Muscle of arm (tissue), 12 donors: ENCODE results near the gene ELK4. TPM values are rescaled to one million over a fixed set of nuclear protein-coding genes. Genes with fewer than 3 reads are reported as not detected.
"Not testable (repeated sequence)": the region's sequence is repeated elsewhere in the genome, so short reads cannot be mapped to it uniquely, and the experiment has no call there.

Experiments used
- DNase-seq: peaks from one replicate; pipeline ENCODE4 v3.0.0-alpha.2; 2013
- polyA plus RNA-seq, 12 donors: library from polyadenylated mRNA; unstranded; fragments of 120-200 nt; gene quantifications; one replicate each; pipeline ENCODE4 v1.2.1, GENCODE V29; 2013; ENCODE audit not compliant: insufficient read length in 12 of 12

Gene ELK4
- polyA plus RNA-seq, 12 donors: 13.3 to 25.8 (median 19.9) TPM; not detected in 1

DNA sequence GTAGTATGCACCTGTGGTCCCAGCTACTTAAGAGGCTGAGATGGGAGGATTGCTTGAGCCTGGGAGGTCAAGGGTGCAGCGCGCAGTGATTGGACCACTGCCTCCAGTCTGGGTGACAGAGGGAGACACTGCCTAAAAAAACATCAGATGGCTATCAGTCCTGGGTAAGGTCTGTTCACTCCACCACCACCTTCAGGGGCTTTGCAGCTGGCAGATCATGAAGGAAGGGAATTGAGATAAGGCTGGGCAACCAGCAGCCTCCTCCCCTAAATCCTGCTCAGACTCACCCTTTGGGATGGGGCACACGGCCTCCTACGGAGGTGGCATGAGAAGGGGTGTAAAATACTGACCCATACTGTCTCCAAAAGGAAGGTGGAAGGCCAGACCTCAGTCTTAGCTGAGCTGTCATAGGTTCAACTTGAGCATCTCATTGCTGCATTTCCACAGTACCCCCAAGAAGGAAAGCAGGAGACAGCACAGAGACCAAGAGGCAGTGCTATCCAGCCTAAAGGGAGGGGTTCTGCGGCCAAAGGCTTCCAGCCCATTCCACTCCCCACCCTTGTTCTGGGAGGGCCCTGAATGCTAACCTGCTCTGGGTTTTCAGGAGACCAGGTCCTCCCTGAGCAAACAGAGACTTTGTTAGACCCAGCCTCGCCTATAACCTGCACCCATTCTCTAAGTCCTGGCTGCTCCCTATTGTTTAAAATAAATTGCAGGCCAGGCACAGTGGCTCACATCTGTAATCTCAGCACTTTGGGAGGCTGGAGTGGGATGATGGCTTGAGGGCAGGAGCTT is 34.8 kb upstream of the ELK4 start:
- no peak for DNase-seq

DNA sequence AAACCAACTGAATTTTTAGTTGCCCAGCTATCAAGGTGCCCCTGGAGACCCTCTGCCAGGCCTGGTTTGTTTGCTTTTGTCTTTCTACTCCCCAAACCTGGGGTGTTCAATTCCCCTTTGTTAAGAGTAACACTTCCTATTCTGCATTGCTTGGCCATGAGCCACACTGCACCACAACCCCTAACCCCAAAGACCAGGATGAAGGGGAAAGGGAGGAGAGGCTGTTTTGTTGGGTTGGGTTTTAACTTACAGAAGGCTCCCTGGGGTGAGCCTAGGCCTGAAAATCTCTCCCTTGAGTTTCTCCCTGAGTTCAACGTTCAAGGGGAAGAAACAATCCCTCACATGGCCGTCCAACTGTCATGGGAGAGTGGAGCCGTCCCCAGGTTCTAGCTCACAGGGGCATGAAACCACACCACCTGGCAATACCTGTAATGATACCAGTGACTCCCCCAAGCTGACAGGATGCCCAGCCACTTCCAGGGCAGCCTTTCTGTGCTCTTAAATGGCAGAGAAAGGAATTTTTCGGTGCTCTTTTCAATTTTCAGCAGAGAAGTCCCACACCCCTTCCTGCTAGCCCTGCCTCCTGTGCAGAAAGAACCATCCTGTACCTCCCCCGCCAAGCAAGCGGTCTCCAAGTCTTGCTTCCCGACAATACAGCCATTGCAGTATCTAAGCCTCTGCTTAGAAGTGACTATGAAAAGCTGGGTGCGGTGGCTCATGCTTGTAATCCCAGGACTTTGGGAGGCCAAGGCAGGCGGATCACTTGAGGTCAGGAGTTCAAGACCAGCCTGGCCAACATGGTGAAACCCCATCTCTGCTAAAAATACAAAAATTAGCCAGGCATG is 33.6 kb upstream of the ELK4 start:
- no peak for DNase-seq

DNA sequence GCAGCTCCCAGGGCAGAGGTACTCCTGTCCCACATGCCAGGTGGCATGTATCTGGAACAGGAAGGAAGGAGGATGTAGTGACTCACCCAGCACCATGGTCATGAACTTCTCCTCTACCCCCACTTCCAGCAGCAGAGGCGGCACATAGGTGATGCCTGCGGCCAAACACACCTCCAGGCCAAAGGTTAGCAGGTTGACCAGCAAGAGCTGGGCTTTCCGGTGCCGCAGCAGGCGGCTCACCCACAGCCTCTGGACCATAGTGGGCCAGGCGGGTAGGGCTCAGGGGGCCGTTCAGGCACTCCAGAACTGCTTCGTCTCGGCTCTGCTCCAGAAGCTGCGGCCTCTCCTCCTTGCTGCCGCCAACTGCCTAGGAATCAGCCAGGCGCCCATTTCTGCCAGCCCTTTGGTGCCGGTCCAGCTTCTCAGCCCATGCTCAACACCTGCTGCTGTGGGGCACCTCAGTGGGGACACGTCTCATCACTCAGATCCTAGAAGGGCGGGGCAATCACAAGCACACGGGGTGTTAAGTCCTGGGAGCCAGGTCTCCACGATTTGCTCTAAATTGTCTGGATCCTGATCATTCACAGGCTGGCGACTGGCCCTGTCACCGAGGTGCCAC is 32.7 kb upstream of the ELK4 start:
- no peak for DNase-seq

DNA sequence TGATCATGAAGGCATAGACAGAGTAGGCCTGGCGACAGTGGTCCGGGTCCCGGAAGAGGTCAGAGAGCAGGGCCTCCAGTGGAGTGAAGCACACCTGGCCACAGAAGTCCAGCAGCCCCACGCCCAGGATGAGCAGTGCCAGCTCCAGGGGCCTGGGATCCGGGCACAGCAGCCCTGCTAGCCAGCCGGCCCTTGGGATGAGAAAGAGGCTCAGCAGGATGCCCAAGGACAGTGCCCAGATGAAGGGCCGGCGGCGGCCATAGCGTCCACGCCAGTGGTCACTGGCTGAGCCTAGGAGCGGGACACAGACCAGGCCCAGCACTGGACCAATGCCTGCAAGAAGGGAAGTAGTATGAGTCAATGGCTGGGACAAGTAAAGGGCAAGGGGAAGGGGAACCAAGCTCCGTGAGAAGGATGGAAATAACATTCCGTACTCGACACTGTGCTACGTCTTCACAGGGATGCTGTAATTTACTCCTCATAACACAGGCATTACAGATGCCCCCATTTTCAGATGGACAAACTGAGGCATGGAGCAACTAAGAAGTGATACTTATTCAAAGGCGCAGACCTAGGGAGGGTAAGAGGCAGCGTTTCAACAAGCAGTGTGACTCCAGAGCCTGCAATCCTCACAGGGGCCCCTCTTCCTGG is 31.6 kb upstream of the ELK4 start:
- DNase-seq: no peak

DNA sequence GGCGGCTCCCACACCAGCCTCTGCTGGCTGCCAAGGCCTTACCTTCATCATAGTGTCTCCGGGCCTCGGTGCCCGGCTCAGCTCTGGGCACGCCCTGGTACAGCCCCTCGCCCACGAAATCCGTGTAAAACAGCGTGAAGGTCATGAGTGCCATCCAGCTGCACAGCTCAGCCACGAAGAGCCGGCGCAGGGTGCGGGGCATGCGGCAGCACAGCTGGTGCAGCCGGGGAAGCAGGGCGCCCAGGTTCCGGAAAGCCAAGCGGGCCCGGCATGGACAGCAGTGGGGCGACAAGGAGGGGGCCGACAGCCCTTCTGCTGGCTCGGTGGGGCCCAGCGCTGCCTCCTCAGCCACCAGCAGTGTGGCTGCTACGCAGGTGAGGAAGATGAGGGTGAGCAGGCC is 31.0 kb upstream of the ELK4 start:
- no peak for DNase-seq

DNA sequence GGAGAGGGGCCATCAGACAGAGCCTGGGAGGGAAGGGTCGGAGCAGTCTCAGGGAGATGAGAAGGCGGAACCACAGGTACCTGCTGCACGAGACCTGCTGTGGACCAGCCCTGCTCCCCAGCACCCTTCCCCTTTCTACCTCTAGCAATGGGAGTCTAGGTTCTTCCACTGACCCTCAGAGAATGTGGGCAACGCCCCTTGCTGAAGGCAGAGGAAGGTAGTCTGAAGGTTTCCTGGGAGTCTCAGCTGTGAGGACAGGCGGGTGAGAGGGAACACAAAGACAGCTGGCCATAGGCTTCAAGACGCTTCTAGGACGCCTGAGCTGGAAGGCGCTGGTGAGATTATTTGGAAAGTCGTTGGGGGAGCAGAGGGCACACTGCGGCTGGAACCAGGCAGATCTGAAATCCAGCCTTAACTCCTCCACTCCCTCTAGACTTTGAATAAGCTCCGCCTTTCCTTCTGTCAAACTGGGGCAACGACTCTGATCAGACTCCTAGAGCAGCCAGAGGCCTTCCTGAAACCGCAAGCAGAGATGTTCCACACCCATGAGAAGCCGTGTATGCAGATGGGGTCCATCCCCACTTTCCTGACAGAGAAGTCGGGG is 30.4 kb upstream of the ELK4 start:
- no peak for DNase-seq

DNA sequence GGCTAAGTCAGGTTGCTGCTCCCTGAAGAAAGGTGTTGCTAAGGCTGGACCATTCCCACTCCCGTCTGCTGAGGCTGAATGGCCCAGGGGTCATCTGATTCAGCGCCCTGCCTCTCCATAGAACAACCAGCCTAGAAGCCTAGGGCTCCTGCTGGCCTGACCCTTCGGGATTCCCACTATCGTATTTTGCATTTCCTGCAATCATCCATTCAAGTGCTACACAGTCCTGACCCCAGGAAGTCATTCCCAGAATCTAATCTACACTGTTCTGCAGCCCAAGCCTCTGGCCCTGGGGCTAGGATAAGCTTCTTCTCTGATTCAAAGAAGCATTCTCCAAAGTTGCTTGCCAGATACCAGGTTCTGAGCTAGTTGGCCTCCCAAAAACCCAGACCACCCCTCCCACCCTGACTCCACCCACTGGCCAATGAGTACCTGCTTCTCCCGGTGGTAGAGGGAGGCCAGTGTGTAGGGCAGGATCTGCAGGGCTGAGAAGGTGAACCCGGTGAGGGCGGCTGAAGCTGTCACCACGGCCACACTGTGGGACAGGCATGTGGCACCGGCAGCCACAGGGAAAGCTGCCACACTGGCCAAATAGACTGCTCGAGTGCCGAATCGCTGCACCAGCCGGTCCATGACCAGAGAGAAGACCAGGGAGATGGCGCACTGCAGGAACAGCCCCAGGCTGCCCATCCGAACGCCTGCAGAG is 29.8 kb upstream of the ELK4 start:
- DNase-seq: no peak

DNA sequence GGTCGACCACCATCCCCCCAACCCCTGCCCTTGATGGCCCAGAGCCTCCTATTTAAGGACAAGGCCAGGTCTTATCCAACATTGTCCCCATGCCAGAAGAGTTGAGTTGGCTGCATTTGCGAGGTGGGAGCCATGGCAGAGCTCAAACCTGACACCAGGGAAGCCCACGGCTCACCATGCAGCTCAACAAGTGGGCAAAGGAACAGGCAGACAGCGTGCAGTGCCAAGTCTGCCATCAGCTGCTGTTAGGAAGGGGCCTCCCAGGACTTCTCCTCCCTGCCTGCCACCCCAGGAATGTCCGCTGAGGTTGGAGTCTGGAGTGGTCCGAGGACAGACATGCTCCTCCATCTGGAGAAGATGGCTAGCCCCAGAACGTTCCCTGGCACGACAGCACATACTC is 28.6 kb upstream of the ELK4 start:
- no peak for DNase-seq

DNA sequence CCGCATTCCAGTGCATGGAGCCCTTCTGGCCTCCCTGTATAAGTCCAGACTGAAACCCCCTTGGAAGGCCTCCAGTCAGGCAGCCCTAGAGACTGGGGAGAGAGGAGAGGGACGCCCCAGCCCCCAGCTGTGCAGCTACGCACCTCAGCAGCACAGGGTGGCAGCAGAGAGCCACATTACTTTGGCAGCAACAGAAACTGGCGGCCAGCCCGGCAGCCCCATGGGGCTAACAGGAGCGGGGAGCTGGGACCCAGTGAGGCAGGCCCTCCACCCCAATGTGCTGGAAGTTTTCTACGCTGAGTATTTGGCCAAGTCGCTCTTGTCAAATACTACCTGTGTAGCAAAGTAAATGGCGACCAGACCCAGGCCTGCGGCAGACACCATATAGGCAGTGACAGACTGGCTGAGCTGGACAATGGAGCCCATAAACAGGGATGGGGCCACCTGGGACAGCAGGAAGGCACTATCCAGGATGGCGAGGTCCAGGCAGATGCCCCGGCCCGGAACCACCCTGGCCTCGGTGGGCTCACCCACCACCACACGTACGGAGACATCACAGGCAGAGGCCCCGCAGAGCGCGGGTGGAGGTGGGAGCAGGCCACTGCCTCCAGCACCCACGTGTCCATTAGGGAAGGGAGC is 27.3 kb upstream of the ELK4 start:
- peak; percentile 80 for DNase-seq

DNA sequence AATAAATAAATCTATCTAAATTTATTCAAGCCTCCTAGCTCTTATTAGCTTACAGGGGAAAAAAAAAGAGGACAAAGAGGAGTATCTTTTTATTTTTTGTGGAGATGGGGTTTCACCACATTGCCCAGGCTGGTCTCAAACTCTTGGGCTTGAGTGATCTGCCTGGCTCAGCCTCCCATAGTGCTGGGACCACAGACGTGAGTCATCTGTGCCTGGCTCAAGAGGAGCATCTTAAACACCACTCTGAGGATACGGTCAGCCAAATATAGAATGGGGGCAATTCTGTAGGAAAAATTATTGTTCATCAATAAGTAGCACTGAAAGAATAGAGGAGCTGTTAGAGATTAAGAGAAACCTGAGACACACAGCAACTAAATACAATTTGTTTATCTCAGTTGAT is 24.4 kb upstream of the ELK4 start:
- no peak for DNase-seq

DNA sequence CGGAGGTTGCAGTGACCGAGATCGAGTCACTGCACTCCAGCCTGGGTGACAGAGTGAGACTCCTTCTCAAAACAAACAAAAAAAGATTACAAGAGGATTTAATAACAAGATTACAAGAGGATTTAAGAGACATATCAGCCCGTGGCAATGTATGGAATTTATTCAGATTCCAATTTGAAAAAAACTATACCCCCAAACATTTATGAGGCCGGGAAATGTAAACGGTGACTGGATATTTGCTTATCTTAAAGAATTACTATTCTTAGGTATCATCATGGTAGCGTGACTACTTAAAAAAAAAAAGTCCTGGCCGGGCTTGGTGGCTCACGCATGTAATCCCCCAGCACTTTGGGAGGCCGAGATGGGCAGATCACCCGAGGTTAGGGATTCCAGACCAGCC is 21.2 kb upstream of the ELK4 start:
- DNase-seq: no peak

DNA sequence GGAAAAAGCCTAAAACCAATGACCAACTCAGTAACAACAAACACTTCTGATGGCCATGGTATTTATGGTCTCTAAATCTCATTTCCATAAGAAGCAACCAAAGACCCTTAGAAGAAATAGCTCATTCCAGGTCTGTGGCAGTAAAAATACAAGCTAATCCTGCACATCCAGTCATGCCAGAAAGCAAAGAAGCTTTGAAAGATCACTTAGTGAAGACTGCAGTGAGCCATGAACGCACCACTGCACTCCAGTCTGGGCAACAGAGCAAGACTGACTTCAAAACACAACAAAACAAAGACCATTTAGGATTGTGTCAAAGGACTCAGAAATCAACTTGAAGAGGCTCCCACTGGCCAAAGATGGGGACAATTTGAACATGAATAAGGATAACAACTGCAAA is 18.4 kb upstream of the ELK4 start:
- no peak for DNase-seq

DNA sequence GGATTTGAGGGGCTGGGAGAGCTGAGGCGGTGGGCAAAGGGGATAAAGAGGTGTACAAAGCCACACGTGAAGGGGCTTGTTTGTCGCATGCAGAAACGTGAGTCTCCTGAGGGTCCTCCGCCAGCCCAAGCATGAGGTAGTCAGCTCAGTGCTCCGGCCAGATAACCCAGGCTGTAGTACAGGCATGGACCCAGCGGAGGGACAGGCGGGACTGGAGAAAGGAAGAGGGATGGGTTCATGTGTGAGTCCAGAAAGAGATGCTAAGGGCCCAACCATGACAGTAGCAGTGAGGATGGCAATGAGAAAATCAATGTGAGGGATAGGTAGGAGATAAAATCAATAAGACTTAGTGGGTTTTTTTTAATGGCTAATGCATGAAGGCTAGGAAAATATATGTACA is 13.7 kb upstream of the ELK4 start:
- DNase-seq: no peak

DNA sequence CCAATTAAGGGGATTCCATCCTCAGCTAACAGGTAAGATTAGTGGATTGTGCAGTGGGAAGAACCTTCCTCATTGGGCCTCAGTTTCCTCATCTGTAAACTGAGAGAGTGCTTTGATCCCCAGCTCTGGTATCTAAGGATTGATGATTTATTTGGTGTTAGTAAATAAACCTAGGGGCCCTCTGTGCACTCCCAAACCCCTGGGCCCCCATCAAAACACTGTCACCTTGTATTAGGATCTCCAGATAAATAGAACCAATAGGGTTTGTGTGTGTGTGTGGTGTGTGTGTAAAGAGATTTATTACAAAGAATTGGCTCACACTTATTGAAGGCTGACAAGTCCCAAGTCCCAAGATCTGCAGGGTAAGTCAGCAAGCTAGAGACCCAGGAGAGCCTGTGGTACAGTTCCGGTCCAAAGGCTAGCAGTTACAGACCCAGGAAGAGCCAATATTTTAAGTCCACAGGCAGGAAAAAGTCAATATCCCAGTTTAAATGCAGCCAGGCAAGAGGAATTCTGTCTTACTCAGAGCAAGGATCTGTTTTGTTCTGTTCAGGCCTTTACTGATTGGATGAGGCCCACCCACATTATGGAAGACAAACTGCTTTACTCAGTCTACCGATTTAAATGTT is 11.0 kb upstream of the ELK4 start:
- no peak for DNase-seq

DNA sequence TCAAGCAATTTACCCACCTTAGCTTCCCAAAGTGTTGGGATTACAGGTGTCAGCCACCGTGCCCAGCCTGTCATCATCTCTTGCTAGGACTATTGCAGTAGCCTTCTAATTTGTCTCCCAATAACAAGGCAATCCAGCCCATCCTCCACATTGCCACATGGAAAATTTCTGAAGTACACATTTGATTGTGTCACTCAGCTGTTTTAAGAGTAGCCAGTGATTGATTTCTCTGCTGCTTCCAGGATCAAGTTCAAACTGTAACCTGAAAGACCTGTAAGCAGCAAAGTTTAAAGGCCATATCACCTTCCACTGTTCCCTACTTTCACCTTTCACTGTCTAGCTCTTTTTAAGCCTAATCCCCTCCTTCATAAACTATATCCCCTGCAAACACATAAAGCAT is 7.8 kb upstream of the ELK4 start:
- DNase-seq: no peak

DNA sequence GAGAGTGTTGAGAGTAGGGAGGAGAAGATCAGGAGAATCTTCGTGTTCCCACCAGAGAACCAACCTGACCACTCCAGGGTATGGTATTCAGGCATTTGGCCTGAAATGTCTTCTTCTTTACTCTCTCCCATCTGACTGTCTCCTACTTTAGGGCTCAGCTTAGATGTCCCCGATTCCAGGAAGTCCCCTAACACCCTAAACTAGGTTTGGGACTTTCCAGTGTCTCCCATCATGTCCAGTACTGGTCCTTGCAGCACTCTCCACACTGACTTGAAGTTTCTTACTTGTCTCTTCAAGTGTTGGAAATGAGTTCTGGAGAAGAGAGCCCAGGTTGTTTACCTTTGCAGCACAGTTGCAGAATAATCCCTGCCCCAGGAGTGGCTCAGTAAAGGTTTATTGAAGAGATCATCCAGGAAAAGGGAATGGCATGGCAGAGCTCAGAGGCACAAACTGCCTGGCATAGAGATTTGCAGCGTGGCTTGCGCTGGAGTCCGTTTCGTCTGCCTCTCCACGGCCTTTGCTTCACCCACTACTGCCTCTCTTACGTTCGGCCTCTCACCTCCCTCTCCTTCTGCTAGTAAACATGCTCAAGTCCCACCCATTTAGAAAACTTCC is 6.2 kb upstream of the ELK4 start:
- DNase-seq: no peak

DNA sequence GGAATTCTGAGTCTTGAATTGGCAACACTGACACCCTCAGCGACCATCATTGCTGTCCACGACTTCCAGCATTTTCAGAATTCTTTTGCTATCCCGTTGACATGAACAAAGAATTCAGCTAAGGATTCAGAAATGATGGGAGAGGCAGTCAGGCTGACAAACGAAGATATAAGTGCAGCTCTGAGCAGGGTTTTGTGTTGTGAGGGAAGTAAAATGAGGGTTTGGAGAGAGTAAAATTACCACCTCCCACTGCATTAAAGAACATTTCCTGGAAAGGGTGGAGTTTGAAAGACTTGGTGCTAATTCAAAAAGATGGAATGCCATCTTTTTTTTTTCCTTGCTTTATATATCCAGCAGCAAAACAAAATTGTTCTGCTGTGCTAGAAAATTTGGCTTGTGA is 4.9 kb upstream of the ELK4 start:
- DNase-seq: no peak

DNA sequence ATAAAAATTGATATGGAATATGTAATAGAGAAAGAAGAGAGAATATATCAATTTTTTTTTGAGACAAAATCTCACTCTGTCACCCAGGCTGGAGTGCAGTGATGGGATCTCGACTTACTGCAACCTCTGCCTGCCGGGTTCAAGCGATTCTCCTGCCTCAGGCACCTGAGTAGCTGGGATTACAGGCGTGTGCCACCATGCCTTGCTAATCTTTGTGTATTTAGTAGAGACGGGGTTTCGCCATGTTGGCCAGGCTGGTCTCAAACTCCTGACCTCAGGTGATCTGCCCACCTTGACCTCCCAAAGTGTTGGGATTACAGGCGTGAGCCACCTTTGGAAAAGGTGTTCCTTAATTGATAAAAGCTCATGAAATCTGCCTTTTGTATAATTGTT is 4.3 kb upstream of the ELK4 start:
- DNase-seq: not testable (repeated sequence)

DNA sequence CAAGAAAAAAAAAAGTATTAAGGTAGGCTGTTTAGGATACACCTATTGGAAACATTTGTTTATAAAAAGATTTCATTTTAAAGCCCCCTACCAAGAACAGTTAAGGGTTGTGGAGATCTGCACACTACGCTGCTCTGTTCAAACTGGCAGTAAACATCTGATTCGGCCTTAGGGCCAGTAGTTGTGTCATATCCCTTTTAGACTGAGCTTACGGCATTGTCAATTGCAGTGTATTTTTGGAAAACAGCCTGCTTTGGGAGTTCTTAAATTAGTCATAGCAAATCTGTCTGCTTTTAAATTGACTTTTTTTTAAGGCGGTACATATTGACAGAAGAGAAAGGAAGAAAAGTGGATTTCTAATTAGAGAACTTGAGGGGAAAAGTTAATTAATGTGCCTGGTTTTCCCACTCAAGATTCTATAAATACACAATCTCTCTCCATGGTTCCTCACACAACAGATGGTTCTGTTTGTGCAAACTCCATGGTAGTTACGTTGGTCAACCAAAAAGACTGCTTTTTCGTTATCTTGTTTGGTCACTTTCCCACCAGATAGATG is 1.7 kb upstream of the ELK4 start:
- no peak for DNase-seq
